DND-41 (cell line): ENCODE measurements around the gene GZMM.

Experiments used
- ATAC-seq: fragments of 200-7000 bp; cut with Tn5 transposase; 3 replicates; pipeline ENCODE4 v1.9.1; 2021; ENCODE audit warnings: low read depth; ENCODE audit not compliant: insufficient read depth
- DNase-seq: peaks from one replicate; pipeline ENCODE4 v3.0.0-alpha.2; 2020
- H2AFZ ChIP-seq: 2 replicates; pipeline ENCODE4 v1.6.0; 2012; ENCODE audit warnings: low read depth, low read length
- H3K27ac ChIP-seq: 2 replicates; pipeline ENCODE4 v1.5.1; 2012; ENCODE audit warnings: low read length, inconsistent platforms
- H3K27me3 ChIP-seq: fragments of 200-600 bp; sonication (generic); 2 replicates; pipeline ENCODE4 v1.6.0; 2012; ENCODE audit warnings: low read length, mild to moderate bottlenecking, inconsistent platforms; ENCODE audit not compliant: insufficient read depth, poor library complexity
- H3K36me3 ChIP-seq: 2 replicates; pipeline ENCODE4 v1.5.1; 2012; ENCODE audit warnings: low read length, inconsistent platforms; ENCODE audit not compliant: insufficient read depth
- H3K4me1 ChIP-seq: 2 replicates; pipeline ENCODE4 v1.5.1; 2012; ENCODE audit warnings: mild to moderate bottlenecking, low read length; ENCODE audit not compliant: insufficient read depth
- H3K4me2 ChIP-seq: 2 replicates; pipeline ENCODE4 v1.6.0; 2012; ENCODE audit warnings: mild to moderate bottlenecking, moderate library complexity, low read length, inconsistent platforms; ENCODE audit not compliant: insufficient read depth
- H3K4me3 ChIP-seq, 2 experiments: fragments of 200-600 bp in 1 of 2; shearing (Covaris generic) in 1 of 2; 2 replicates each; pipeline ENCODE4 v1.5.1; 2012 to 2016; ENCODE audit warnings: inconsistent platforms in 2 of 2, low read length in 2 of 2, mild to moderate bottlenecking in 2 of 2, low read depth in 1 of 2, moderate library complexity in 1 of 2
- H3K79me2 ChIP-seq: 2 replicates; pipeline ENCODE4 v1.6.0; 2012; ENCODE audit warnings: low read length, inconsistent platforms; ENCODE audit not compliant: insufficient read depth
- H3K9ac ChIP-seq: 2 replicates; pipeline ENCODE4 v1.6.0; 2012; ENCODE audit warnings: low read depth, mild to moderate bottlenecking, inconsistent platforms, low read length, moderate library complexity
- H3K9me3 ChIP-seq: 2 replicates; pipeline ENCODE4 v1.5.1; 2012; ENCODE audit warnings: low read length, moderate library complexity, mild to moderate bottlenecking, inconsistent platforms; ENCODE audit not compliant: insufficient read depth, severe bottlenecking
- H4K20me1 ChIP-seq: 2 replicates; pipeline ENCODE4 v1.6.0; 2012; ENCODE audit warnings: low read length; ENCODE audit not compliant: insufficient read depth
- EZH2 ChIP-seq: IDR thresholded peaks from 3 replicates; pipeline ENCODE4 v1.6.1; 2012; ENCODE audit warnings: borderline replicate concordance, low read depth, mild to moderate bottlenecking, moderate library complexity, low read length, inconsistent platforms; ENCODE audit not compliant: severe bottlenecking
- TF ChIP-seq, protein P1 (sequence below): IDR thresholded peaks from 2 replicates; pipeline ENCODE4 v1.5.1; 2012; ENCODE audit warnings: borderline replicate concordance, low read length, moderate library complexity, mild to moderate bottlenecking; ENCODE audit not compliant: poor library complexity, severe bottlenecking; ENCODE audit errors: extremely low read depth

The GZMM gene

DNA sequence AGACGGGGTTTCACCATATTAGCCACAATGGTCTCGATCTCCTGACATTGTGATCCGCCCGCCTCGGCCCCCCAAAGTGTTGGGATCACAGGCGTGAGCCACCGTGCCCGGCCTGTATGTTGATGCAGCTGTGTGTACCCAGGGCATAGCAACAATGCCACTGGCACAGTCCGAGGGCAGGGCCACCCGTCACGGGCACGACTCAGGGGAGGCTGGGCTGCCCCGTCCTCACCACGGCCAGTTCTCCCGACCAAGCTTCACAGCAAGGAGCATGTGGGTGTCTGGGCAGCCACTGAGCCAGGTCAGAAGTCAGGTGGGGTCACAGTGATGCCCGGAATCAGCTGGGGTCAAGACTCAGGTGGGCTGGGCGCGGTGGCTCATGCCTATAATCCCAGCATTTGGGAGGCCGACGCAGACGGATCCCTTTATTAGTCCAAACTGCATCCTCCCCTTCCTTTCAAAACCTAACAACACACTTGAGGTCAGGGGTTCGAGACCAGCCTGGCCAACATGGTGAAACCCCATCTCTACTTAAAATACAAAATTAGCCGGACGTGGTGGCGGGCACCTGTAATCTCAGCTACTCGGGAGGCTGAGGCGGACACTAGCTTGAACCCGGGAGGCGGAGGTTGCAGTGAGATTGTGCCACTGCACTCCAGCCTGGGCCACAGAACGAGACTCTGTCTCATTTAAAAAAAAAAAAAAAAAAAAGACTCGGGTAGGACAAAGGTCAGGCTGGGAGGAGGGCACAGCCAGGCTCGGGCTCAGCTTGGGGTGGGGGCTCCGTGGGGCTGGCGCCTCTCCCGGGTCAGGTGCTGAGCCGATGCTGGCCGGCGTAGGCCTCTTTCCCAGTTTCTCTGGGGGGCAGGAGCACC lies 13.5 kb upstream of the GZMM start:
- peak overlapping the region; percentile 78 for H3K27ac ChIP-seq
- peaks cover 30% of the 10 kb centered on the region for H3K4me1 ChIP-seq
- H2AFZ ChIP-seq = peak overlapping the region; percentile 99

GRCh38 chr19:531009-531752 lies 12.7 kb upstream of the GZMM start:
- DNase-seq = peak; percentile 90
- Histone ChIP-seq H3K9me3 (no peaks in the 10 kb centered on the region), H3K36me3 (peaks cover 15% of the 10 kb centered on the region), H3K27ac (peak overlapping the region; percentile 78), H4K20me1 (peaks cover 44% of the 10 kb centered on the region), H3K4me1 (peaks cover 30% of the 10 kb centered on the region), H3K79me2 (peaks cover 41% of the 10 kb centered on the region), H3K9ac (peak overlapping the region; percentile 95), H2AFZ (peak overlapping the region; percentile 99), H3K4me3 (peak overlapping the region; percentile 81 to 99), H3K27me3 (no peaks in the 10 kb centered on the region), H3K4me2 (peak overlapping the region; percentile 86)
- peak; percentile 86 for ATAC-seq
- TF ChIP-seq EZH2 = no peak
- TF ChIP-seq, protein P1, sequence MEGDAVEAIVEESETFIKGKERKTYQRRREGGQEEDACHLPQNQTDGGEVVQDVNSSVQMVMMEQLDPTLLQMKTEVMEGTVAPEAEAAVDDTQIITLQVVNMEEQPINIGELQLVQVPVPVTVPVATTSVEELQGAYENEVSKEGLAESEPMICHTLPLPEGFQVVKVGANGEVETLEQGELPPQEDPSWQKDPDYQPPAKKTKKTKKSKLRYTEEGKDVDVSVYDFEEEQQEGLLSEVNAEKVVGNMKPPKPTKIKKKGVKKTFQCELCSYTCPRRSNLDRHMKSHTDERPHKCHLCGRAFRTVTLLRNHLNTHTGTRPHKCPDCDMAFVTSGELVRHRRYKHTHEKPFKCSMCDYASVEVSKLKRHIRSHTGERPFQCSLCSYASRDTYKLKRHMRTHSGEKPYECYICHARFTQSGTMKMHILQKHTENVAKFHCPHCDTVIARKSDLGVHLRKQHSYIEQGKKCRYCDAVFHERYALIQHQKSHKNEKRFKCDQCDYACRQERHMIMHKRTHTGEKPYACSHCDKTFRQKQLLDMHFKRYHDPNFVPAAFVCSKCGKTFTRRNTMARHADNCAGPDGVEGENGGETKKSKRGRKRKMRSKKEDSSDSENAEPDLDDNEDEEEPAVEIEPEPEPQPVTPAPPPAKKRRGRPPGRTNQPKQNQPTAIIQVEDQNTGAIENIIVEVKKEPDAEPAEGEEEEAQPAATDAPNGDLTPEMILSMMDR = no peak

More for the DNA sequence above, 13.5 kb upstream of the GZMM start:
- H3K4me3 ChIP-seq = peak overlapping the region; percentile 81 to 99; a peak in 3 of 4 replicates
- DNase-seq = no peak
- TF ChIP-seq EZH2 = no peak
- TF ChIP-seq, protein P1 = no peak
- peak overlapping the region; percentile 86 for H3K4me2 ChIP-seq
- H3K27me3 ChIP-seq = no peaks in the 10 kb centered on the region
- no peaks in the 10 kb centered on the region for H3K9me3 ChIP-seq
- H3K9ac ChIP-seq = peak overlapping the region; percentile 95
- H3K36me3 ChIP-seq = peaks cover 7% of the 10 kb centered on the region
- peaks cover 35% of the 10 kb centered on the region for H3K79me2 ChIP-seq
- no peak for ATAC-seq
- peaks cover 36% of the 10 kb centered on the region for H4K20me1 ChIP-seq

DNA sequence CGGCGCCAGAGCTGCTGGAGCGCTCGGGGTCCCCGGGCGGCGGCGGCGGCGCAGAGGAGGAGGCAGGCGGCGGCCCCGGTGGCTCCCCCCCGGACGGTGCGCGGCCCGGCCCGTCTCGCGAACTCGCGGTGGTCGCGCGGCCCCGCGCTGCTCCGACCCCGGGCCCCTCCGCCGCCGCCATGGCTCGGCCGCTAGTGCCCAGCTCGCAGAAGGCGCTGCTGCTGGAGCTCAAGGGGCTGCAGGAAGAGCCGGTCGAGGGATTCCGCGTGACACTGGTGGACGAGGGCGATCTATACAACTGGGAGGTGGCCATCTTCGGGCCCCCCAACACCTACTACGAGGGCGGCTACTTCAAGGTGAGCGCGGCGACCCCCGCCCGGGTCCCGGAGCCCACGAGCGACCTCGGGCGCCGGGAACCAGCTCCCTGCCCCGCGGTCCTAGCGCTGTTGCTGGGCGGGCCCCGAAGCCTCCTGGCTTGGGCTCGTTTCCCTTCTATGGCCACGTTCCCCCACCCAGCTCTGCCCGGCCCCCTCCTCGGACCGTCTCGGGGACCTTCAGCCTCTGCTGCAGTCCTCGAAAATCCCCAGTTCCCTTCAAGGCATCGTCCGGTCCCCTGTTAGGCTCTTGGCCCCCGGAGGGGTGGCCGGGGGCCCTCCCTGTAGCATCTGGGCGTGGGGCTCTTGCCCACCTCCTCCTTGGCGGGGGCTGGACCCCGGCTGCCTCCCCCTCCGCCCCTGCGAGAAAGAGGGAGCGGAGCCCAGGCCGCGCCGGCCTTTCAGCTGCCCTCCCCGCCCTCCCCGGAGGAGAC lies 11.9 kb upstream of the GZMM start, which contains the start of gene CDC34:
Gene CDC34, plus strand, starts transcription at position 8 of the 808 bp plus-strand sequence. Its CDS starts 172 bp downstream, at position 180.
- Histone ChIP-seq H4K20me1 (peaks cover 45% of the 10 kb centered on the region), H3K9ac (peak within 1 kb of the TSS; percentile 95), H3K4me3 (peak within 1 kb of the TSS; percentile 97 to 99), H3K79me2 (peaks cover 43% of the 10 kb centered on the region), H3K4me2 (peak within 1 kb of the TSS; percentile 93), H3K27me3 (no peaks in the 10 kb centered on the region), H3K36me3 (peaks cover 23% of the 10 kb centered on the region), H3K4me1 (peaks cover 30% of the 10 kb centered on the region), H2AFZ (peak within 1 kb of the TSS; percentile 99), H3K9me3 (no peaks in the 10 kb centered on the region), H3K27ac (peak within 1 kb of the TSS; percentile 78)
- no peak for TF ChIP-seq EZH2
- TF ChIP-seq, protein P1 = no peak
- DNase-seq = no peak
- no peak; the same call in 2 of the 3 replicates for ATAC-seq
